ENCODE measurements around the gene CCND1.

- no peak for TF ChIP-seq CTCF (IDR thresholded peaks at IDR 0.05; ENCODE audit: low read depth, low read length, poor library complexity, severe bottlenecking)
- no peak for TF ChIP-seq EZH2phosphoT487 (IDR thresholded peaks at IDR 0.05; ENCODE audit: borderline replicate concordance, low read length)
Observed at GRCh38 chr11:69617682-69618081, 23.3 kb upstream of the CCND1 start.

Data from DOHH2 (cell line).